Lung (tissue), 12 donors: ENCODE measurements around the gene FUT8. TPM values are rescaled to one million over a fixed set of nuclear protein-coding genes. Genes with fewer than 3 reads are reported as not detected.
"Not testable (repeated sequence)": the region's sequence is repeated elsewhere in the genome, so short reads cannot be mapped to it uniquely, and the experiment has no call there.

Experiments used
- ATAC-seq: fragments of 200-7000 bp; cut with Tn5 transposase; one replicate; pipeline ENCODE4 v1.9.1; 2020; ENCODE audit warnings: moderate number of reproducible peaks; ENCODE audit not compliant: insufficient read depth, low FRiP score
- DNase-seq, 3 donors: peaks; one replicate each; pipeline ENCODE4 v3.0.0-alpha.2; 2013 to 2017
- H3K27ac ChIP-seq, 2 donors: one replicate each; pipeline ENCODE4 v1.5.1; 2013; ENCODE audit warnings: mild to moderate bottlenecking in 2 of 2, moderate library complexity in 2 of 2, control low read depth in 1 of 2, inconsistent platforms in 1 of 2, low read depth in 1 of 2, low read length in 1 of 2
- H3K27me3 ChIP-seq, 3 donors: one replicate each; pipeline ENCODE4 v1.5.1; 2013; ENCODE audit warnings: low read length in 2 of 3; ENCODE audit not compliant: control insufficient read depth in 3 of 3, insufficient read depth in 3 of 3
- H3K36me3 ChIP-seq, 4 donors: one replicate each; pipeline ENCODE4 v1.5.1; 2013; ENCODE audit warnings: low read length in 4 of 4, mild to moderate bottlenecking in 1 of 4, moderate library complexity in 1 of 4; ENCODE audit not compliant: control insufficient read depth in 4 of 4, insufficient read depth in 4 of 4
- H3K4me1 ChIP-seq, 5 donors: one replicate each; pipeline ENCODE4 v1.5.1; 2013; ENCODE audit warnings: low read length in 5 of 5, mild to moderate bottlenecking in 2 of 5, moderate library complexity in 1 of 5; ENCODE audit not compliant: control insufficient read depth in 5 of 5, insufficient read depth in 5 of 5
- H3K4me3 ChIP-seq: one replicate; pipeline ENCODE4 v1.5.1; 2013; ENCODE audit warnings: mild to moderate bottlenecking, control low read depth, moderate library complexity
- H3K9ac ChIP-seq, 2 donors: one replicate each; pipeline ENCODE4 v1.5.1; 2013; ENCODE audit warnings: low read length in 2 of 2, control low read depth in 1 of 2; ENCODE audit not compliant: insufficient read depth in 1 of 2
- H3K9me3 ChIP-seq, 4 donors: one replicate each; pipeline ENCODE4 v1.5.1; 2013; ENCODE audit warnings: low read length in 3 of 4, mild to moderate bottlenecking in 1 of 4, moderate library complexity in 1 of 4; ENCODE audit not compliant: control insufficient read depth in 4 of 4, insufficient read depth in 3 of 4
- WGBS, 2 donors: extraction: QIAGEN DNeasy Blood & Tissue Kit; methylation state at CpG; one replicate each; pipeline ENCODE4 v1.1.7; 2013; 5-methylcytosine and 5-hydroxymethylcytosine counted together
- polyA plus RNA-seq, 2 donors: library from polyadenylated mRNA; stranded (reverse); fragments of 200-250 nt; gene quantifications; one replicate each; pipeline ENCODE4 v1.2.1, GENCODE V29; 2013
- total RNA-seq, 2 donors: library from RNA; depleted of rRNA in 1 of 2; stranded (reverse); fragments of >200 nt in 1 of 2; gene quantifications; one replicate each; pipeline ENCODE4 v1.2.1, GENCODE V29; 2014 to 2021
- TF ChIP-seq, protein P1 (sequence below): IDR thresholded peaks from 2 replicates; pipeline ENCODE4 v1.5.1; 2012; ENCODE audit warnings: mild to moderate bottlenecking; ENCODE audit errors: control extremely low read depth, extremely low read depth
- donor health status: control.
- donor health status: control.
- donor health status: Bipolar disorder and iron deficiency.
- donor health status: healthy.
- donor health status: DM: yes; HTN: yes; CAD: no.

Gene FUT8
- total and polyA plus RNA-seq, 4 donors, result 9.9 to 98.5 (median 25.8) TPM

DNA sequence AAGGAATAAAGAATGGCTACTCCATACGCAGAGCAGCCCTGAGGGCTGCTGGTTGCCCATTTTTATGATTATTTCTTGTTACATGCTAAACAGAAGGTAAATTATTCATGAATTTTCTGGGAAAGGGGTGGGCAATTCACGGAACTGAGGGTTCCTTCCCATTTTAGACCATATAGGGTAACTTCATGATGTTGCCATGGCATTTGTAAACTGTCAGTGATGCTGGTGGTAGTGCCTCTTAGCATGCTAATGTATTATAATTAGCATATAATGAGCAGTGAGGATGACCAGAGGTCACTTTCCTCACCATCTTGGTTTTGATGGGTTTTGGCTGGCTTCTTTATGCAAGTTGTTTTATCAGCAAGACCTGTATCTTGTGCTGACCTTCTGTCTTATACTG is 273.0 kb downstream of the FUT8 start:
- H3K4me1 ChIP-seq, result no peaks in the 10 kb centered on the region
- no peak for DNase-seq
- 92 to 95% methylated on average over 2 of the region's 2 CpGs for WGBS, 2 donors
- H3K27ac ChIP-seq, result no peak overlapping the region
- peaks cover 0 to 2% (median 0%) of the 10 kb centered on the region in 4 donors for H3K9me3 ChIP-seq
- no peaks in the 10 kb centered on the region for H3K27me3 ChIP-seq
- no peaks in the 10 kb centered on the region for H3K36me3 ChIP-seq
- no peak overlapping the region for H3K4me3 ChIP-seq
- ATAC-seq, result no peak
- TF ChIP-seq, protein P1, sequence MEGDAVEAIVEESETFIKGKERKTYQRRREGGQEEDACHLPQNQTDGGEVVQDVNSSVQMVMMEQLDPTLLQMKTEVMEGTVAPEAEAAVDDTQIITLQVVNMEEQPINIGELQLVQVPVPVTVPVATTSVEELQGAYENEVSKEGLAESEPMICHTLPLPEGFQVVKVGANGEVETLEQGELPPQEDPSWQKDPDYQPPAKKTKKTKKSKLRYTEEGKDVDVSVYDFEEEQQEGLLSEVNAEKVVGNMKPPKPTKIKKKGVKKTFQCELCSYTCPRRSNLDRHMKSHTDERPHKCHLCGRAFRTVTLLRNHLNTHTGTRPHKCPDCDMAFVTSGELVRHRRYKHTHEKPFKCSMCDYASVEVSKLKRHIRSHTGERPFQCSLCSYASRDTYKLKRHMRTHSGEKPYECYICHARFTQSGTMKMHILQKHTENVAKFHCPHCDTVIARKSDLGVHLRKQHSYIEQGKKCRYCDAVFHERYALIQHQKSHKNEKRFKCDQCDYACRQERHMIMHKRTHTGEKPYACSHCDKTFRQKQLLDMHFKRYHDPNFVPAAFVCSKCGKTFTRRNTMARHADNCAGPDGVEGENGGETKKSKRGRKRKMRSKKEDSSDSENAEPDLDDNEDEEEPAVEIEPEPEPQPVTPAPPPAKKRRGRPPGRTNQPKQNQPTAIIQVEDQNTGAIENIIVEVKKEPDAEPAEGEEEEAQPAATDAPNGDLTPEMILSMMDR, result no peak
- H3K9ac ChIP-seq, result no peak overlapping the region

DNA sequence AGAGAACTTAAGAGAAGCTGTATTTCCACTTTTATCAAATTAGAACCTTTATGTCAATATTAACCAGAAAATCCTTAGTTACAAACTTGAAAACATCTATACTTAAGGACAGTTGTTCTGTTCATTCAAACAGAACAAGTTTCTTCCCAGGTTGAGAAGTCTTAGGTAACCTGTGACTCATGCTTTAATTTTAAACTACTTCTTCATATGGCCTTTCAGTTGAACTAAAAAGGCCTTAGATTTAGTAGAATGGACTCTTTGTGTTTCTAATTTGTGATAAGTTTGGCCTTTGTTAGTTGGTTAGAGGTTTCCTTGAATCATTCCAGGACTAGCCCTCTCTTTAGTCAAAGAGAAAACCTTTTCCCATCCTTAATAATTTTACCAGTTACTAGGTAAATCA is 274.2 kb downstream of the FUT8 start:
- Histone ChIP-seq H3K27ac (no peak overlapping the region), H3K4me1 (no peaks in the 10 kb centered on the region), H3K9ac (no peak overlapping the region), H3K4me3 (no peak overlapping the region), H3K9me3 (peaks cover 0 to 2% (median 0%) of the 10 kb centered on the region in 4 donors), H3K36me3 (no peaks in the 10 kb centered on the region), H3K27me3 (no peaks in the 10 kb centered on the region)
- ATAC-seq, result no peak
- TF ChIP-seq, protein P1, result no peak
- DNase-seq, result no peak

DNA sequence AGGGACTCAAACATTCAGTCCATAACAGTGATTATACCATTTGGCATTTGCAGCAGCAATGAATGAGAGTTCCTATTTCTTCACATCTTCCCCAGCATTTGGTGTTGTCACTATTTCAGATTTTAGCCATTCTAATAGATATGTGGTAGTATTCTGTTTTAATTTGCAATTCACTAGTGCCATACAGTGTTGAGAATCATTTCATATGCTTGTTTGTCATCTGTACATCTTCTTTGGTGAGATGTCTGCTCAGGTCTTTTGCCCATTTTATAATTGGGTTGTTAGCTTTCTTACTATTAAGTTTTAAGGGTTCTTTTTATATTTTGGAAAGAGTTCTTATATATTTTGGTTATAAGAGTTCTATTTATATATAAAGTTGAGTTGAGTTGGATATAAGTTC is 276.5 kb downstream of the FUT8 start:
- no peak for ATAC-seq
- H3K27ac ChIP-seq, result no peak overlapping the region
- H3K4me1 ChIP-seq, result no peaks in the 10 kb centered on the region
- peaks cover 0 to 2% (median 0%) of the 10 kb centered on the region in 4 donors for H3K9me3 ChIP-seq
- no peak for DNase-seq
- H3K9ac ChIP-seq, result no peak overlapping the region
- TF ChIP-seq, protein P1, result no peak
- H3K27me3 ChIP-seq, result no peaks in the 10 kb centered on the region
- H3K36me3 ChIP-seq, result no peaks in the 10 kb centered on the region
- H3K4me3 ChIP-seq, result no peak overlapping the region

DNA sequence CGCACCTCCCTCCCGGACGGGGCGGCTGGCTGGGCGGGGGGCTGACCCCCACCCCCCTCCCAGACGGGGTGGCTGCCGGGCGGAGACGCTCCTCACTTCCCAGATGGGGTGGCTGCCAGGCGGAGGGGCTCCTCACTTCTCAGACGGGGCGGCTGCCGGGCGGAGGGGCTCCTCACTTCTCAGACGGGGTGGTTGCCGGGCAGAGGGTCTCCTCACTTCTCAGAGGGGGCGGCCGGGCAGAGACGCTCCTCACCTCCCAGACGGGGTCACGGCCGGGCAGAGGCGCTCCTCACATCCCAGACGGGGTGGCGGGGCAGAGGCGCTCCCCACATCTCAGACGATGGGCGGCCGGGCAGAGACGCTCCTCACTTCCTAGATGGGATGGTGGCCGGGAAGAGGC is 280.0 kb downstream of the FUT8 start:
- ATAC-seq, H3K9me3 ChIP-seq, H3K4me3 ChIP-seq, H3K4me1 ChIP-seq, H3K9ac ChIP-seq, DNase-seq, H3K27me3 ChIP-seq, H3K36me3 ChIP-seq, H3K27ac ChIP-seq: not testable (repeated sequence)
- 95 to 100% methylated on average over 11 to 31 of the region's 31 CpGs for WGBS, 2 donors
